Adrenal gland (tissue), 5 donors: ENCODE results near the gene PCNX2.

Experiments used
- CTCF ChIP-seq, 6 experiments: fragments of 450-650 bp in 4 of 6; fragments of 200-600 bp in 2 of 6; sonication (generic) in 1 of 6; IDR thresholded peaks; 1 replicate in 5 of 6; 2 replicates in 1 of 6; pipeline versions ENCODE4 v1.5.1 to v1.8.0; 2016 to 2021; ENCODE audit warnings: antibody characterized with exemption in 6 of 6, mild to moderate bottlenecking in 2 of 6, moderate library complexity in 1 of 6
- POLR2A ChIP-seq, 2 donors: fragments of 450-650 bp; IDR thresholded peaks; one replicate each; pipeline ENCODE4 v1.6.1; 2017; ENCODE audit warnings: antibody characterized with exemption in 2 of 2, mild to moderate bottlenecking in 2 of 2, moderate library complexity in 1 of 2
- donor health status: DM: no; HTN: no; CAD: no.

- TF ChIP-seq CTCF (IDR thresholded peaks at IDR 0.05) (no peak), POLR2A (IDR thresholded peaks at IDR 0.05) (no peak)
Observed at GRCh38 chr1:232995189-232995588, 300.3 kb downstream of the PCNX2 start.
